K562 (cell line): ENCODE data around the gene TREH. TPM values are rescaled to one million over a fixed set of nuclear protein-coding genes. Genes with fewer than 3 reads are reported as not detected.

Source experiments
- ATAC-seq: fragments of 200-7000 bp; cut with Tn5 transposase; 3 replicates; pipeline ENCODE4 v1.9.1; 2020; ENCODE audit warnings: moderate library complexity
- BruUV-seq: library from RNA; stranded (reverse); fragments of 400-500 nt; replicated peaks from 2 replicates; lab custom pipeline; 2021; lab: Mats Ljungman, UMichigan
- CTCF ChIA-PET: fragments of 300-600 bp; formaldehyde crosslinking; extraction: SDS; loops from one replicate; lab custom pipeline; 2021; ENCODE audit warnings: low intra/inter-chr PET ratio; lab: Yijun Ruan, JAX
- POLR2A ChIA-PET: fragments of 300-600, 350-650 bp; sonication (Branson Sonifier 250); formaldehyde crosslinking; extraction: SDS; loops from one replicate; lab custom pipeline; 2021; ENCODE audit warnings: antibody characterized with exemption, inconsistent platforms; lab: Yijun Ruan, JAX
- DNase-seq, 4 experiments: peaks; one replicate each; pipeline versions ENCODE4 v3.0.0 to v3.0.0-alpha.2; 2011 to 2018; ENCODE audit warnings: low spot score in 3 of 4, mixed read lengths in 3 of 4; ENCODE audit errors: extremely low read depth in 1 of 4
- FAIRE-seq: peaks from 2 replicates; lab custom pipeline; 2011; peaks lifted over from hg19 to GRCh38; lab: Jason Lieb, UNC
- H2AFZ ChIP-seq: 2 replicates; pipeline ENCODE4 v1.6.0; 2011; ENCODE audit warnings: low read depth, low read length, control low read depth, inconsistent platforms
- H3K27ac ChIP-seq: fragments of 200-600 bp; 3 replicates; pipeline ENCODE4 v1.8.0; 2011; ENCODE audit warnings: low read depth, mild to moderate bottlenecking, control low read depth, inconsistent platforms, low read length, moderate library complexity, mixed read lengths; ENCODE audit errors: extremely low read depth
- H3K27me3 ChIP-seq, 2 experiments: fragments of 300-600 bp in 1 of 2; 2 replicates in 1 of 2; 3 replicates in 1 of 2; pipeline versions ENCODE4 v1.6.0 to v1.8.0; 2011; ENCODE audit warnings: inconsistent platforms in 2 of 2, low read length in 2 of 2, mild to moderate bottlenecking in 1 of 2, mixed read lengths in 1 of 2, moderate library complexity in 1 of 2; ENCODE audit not compliant: control insufficient read depth in 2 of 2, insufficient read depth in 2 of 2
- H3K36me3 ChIP-seq: fragments of 300-600 bp; 3 replicates; pipeline ENCODE4 v1.8.0; 2011; ENCODE audit warnings: mild to moderate bottlenecking, low read length, inconsistent platforms; ENCODE audit not compliant: control insufficient read depth, insufficient read depth
- H3K4me1 ChIP-seq, 2 experiments: fragments of 200-600 bp in 1 of 2; replicated peaks in 1 of 2; 2 replicates in 1 of 2; 3 replicates in 1 of 2; pipeline versions ENCODE4 v1.5.1 to v1.8.0; 2011; ENCODE audit warnings: inconsistent platforms in 2 of 2, low read length in 2 of 2, mild to moderate bottlenecking in 1 of 2, mixed read lengths in 1 of 2, moderate library complexity in 1 of 2; ENCODE audit not compliant: control insufficient read depth in 2 of 2, insufficient read depth in 2 of 2
- H3K4me2 ChIP-seq: 2 replicates; pipeline ENCODE4 v1.6.1; 2011; ENCODE audit warnings: low read length, control low read depth, inconsistent platforms, mixed read lengths; ENCODE audit not compliant: insufficient read depth
- H3K4me3 ChIP-seq: fragments of 200-600 bp; sonication (generic), shearing (Covaris generic); 2 replicates; pipeline ENCODE4 v1.5.1; 2016; ENCODE audit warnings: control low read depth, inconsistent platforms
- H3K79me2 ChIP-seq: fragments of 200-600 bp; 3 replicates; pipeline ENCODE4 v1.8.0; 2011; ENCODE audit warnings: low read length, inconsistent platforms; ENCODE audit not compliant: control insufficient read depth, insufficient read depth
- H3K9ac ChIP-seq, 2 experiments: 2 replicates each; pipeline versions ENCODE4 v1.6.0 to v1.6.1; 2011; ENCODE audit warnings: low read depth in 2 of 2, low read length in 2 of 2, control low read depth in 1 of 2, inconsistent platforms in 1 of 2, mild to moderate bottlenecking in 1 of 2, mixed read lengths in 1 of 2; ENCODE audit not compliant: insufficient read depth in 1 of 2
- H3K9me1 ChIP-seq: one replicate; pipeline ENCODE4 v1.6.0; 2011; ENCODE audit warnings: inconsistent platforms, mild to moderate bottlenecking, low read length, moderate library complexity; ENCODE audit not compliant: control insufficient read depth, insufficient read depth
- H3K9me3 ChIP-seq: replicated peaks from 2 replicates; pipeline ENCODE4 v1.5.1; 2011; ENCODE audit warnings: low read depth, low read length, inconsistent platforms; ENCODE audit not compliant: control insufficient read depth, insufficient read depth
- H4K20me1 ChIP-seq: replicated peaks from 2 replicates; pipeline ENCODE4 v1.6.1; 2011; ENCODE audit warnings: low read length, inconsistent platforms, mixed read lengths; ENCODE audit not compliant: control insufficient read depth, insufficient read depth
- ARID4B ChIP-seq: sonication (generic); formaldehyde crosslinking; IDR thresholded peaks from 2 replicates; pipeline ENCODE4 v1.8.0; 2022; ENCODE audit warnings: mild to moderate bottlenecking, missing genetic modification reagents
- MAZ ChIP-seq, 2 experiments: fragments of 450-650 bp in 1 of 2; sonication (generic) in 1 of 2; formaldehyde crosslinking; IDR thresholded peaks in 1 of 2; conservative IDR thresholded peaks in 1 of 2; 2 replicates each; pipeline versions ENCODE4 v1.4.0 to v1.5.0; 2020; ENCODE audit warnings: mild to moderate bottlenecking in 1 of 2, missing genetic modification reagents in 1 of 2
- MBD2 ChIP-seq: sonication (generic); IDR thresholded peaks from 2 replicates; pipeline ENCODE4 v1.6.1; 2016; ENCODE audit warnings: low read depth, borderline replicate concordance
- SRSF3 ChIP-seq: fragments of 200-400 bp; formaldehyde crosslinking; IDR thresholded peaks from 2 replicates; pipeline ENCODE4 v1.6.1; 2016; ENCODE audit warnings: mild to moderate bottlenecking, low read length, moderate library complexity; ENCODE audit not compliant: insufficient read depth
- ZC3H11A ChIP-seq: IDR thresholded peaks from 2 replicates; pipeline ENCODE4 v1.6.1; 2012; ENCODE audit warnings: low read depth, low read length, improper control_type of control experiment
- ZKSCAN8 ChIP-seq: fragments of 200-800 bp; sonication (Bioruptor generic); IDR thresholded peaks from 2 replicates; pipeline ENCODE4 v1.6.1; 2016; ENCODE audit warnings: missing genetic modification characterization, missing compliant biosample characterization
- ZNF212 ChIP-seq: fragments of 450-650 bp; formaldehyde crosslinking; IDR thresholded peaks from 2 replicates; pipeline ENCODE4 v1.4.0; 2020; ENCODE audit warnings: mild to moderate bottlenecking
- WGBS: fragments of 100-300 bp; shearing (Covaris generic); methylation state at CpG from one replicate; pipeline ENCODE4 v1.1.6; 2016; ENCODE audit warnings: low coverage, mixed read lengths; ENCODE audit not compliant: insufficient coverage; ENCODE audit errors: missing lambda C conversion rate; 5-methylcytosine and 5-hydroxymethylcytosine counted together
- in situ Hi-C: fragments of 300-500 bp; cut with MboI; formaldehyde crosslinking; loops from 4 replicates; pipeline ENCODE4 v1.15.0; 2018; ENCODE audit warnings: inconsistent platforms, mixed read lengths
- intact Hi-C: fragments of 100-400 bp; cut with micrococcal nuclease; formaldehyde crosslinking; loops from 2 replicates; pipeline ENCODE4 v1.14.2; 2022
- polyA plus RNA-seq, 8 experiments: library from polyadenylated mRNA; depleted of rRNA in 4 of 8; stranded (reverse) in 5 of 8; unstranded in 3 of 8; fragments of >200 nt; fragmentation: Nextera tagmentation in 2 of 8; fragmentation: Illumina TruSeq in 1 of 8; extraction: Ambion mirVana in 2 of 8; extraction: Trizol in 1 of 8; gene quantifications; 2 replicates each; pipeline versions ENCODE4 v1.2.1 to v1.2.3, GENCODE V29; 2011 to 2014; ENCODE audit warnings: inconsistent platforms in 1 of 8, missing spikeins in 1 of 8
- total RNA-seq, 7 experiments: library from RNA; depleted of rRNA in 6 of 7; stranded (reverse); fragments of >200 nt in 6 of 7; fragmentation: Illumina TruSeq in 2 of 7; extraction: Trizol in 2 of 7; gene quantifications; 2 replicates each; pipeline versions ENCODE4 v1.2.1 to v1.2.3, GENCODE V29; 2011 to 2021; ENCODE audit warnings: low replicate concordance in 1 of 7
- TF ChIP-seq, protein P1 (sequence below): sonication (generic); formaldehyde crosslinking; IDR thresholded peaks from 2 replicates; pipeline ENCODE4 v1.8.0; 2022; ENCODE audit warnings: mild to moderate bottlenecking, missing genetic modification reagents
- TF ChIP-seq, protein P2 (sequence below): fragments of 250-450 bp; sonication (Bioruptor Pico); IDR thresholded peaks from 2 replicates; pipeline ENCODE4 v1.4.0; 2020
- TF ChIP-seq, protein P3 (sequence below): sonication (generic); formaldehyde crosslinking; IDR thresholded peaks from 2 replicates; pipeline ENCODE4 v1.8.1; 2022; ENCODE audit warnings: missing genetic modification reagents

TREH gene
- total and polyA plus RNA-seq, 9 of the 15 experiments (the other 6 are each of a cell fraction or from before 2014, with no cell fraction given): 0.09 to 0.20 (median 0.11) TPM; not detected in 6

GRCh38 chr11:118663902-118664301, 15.5 kb downstream of the TREH start:
- ChIA-PET POLR2A (no interaction called here), CTCF (no interaction called here)
- 15% methylated on average over 3 of the region's 3 CpGs for WGBS
- Histone ChIP-seq H3K9ac (no peak overlapping the region), H3K4me3 (no peak overlapping the region), H3K79me2 (no peaks in the 10 kb centered on the region), H3K4me2 (no peak overlapping the region), H3K36me3 (no peaks in the 10 kb centered on the region), H3K27me3 (no peaks in the 10 kb centered on the region), H3K27ac (no peak overlapping the region), H3K9me1 (peaks cover 3% of the 10 kb centered on the region), H3K9me3 (no peaks in the 10 kb centered on the region), H3K4me1 (peaks cover 2 to 23% of the 10 kb centered on the region in 2 experiments; a peak in 3 of 5 replicates), H4K20me1 (no peaks in the 10 kb centered on the region), H2AFZ (no peak overlapping the region)
- in situ Hi-C loops: no loop called here
- no peak for FAIRE-seq
- intact Hi-C loops: no loop called here
- BruUV-seq: no TSS peak
- no peak for DNase-seq
- no peak for ATAC-seq
- TF ChIP-seq, protein P1, sequence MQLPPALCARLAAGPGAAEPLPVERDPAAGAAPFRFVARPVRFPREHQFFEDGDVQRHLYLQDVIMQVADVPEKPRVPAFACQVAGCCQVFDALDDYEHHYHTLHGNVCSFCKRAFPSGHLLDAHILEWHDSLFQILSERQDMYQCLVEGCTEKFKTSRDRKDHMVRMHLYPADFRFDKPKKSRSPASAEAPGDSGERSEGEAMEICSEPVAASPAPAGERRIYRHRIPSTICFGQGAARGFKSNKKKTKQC: no peak
- TF ChIP-seq, protein P2, sequence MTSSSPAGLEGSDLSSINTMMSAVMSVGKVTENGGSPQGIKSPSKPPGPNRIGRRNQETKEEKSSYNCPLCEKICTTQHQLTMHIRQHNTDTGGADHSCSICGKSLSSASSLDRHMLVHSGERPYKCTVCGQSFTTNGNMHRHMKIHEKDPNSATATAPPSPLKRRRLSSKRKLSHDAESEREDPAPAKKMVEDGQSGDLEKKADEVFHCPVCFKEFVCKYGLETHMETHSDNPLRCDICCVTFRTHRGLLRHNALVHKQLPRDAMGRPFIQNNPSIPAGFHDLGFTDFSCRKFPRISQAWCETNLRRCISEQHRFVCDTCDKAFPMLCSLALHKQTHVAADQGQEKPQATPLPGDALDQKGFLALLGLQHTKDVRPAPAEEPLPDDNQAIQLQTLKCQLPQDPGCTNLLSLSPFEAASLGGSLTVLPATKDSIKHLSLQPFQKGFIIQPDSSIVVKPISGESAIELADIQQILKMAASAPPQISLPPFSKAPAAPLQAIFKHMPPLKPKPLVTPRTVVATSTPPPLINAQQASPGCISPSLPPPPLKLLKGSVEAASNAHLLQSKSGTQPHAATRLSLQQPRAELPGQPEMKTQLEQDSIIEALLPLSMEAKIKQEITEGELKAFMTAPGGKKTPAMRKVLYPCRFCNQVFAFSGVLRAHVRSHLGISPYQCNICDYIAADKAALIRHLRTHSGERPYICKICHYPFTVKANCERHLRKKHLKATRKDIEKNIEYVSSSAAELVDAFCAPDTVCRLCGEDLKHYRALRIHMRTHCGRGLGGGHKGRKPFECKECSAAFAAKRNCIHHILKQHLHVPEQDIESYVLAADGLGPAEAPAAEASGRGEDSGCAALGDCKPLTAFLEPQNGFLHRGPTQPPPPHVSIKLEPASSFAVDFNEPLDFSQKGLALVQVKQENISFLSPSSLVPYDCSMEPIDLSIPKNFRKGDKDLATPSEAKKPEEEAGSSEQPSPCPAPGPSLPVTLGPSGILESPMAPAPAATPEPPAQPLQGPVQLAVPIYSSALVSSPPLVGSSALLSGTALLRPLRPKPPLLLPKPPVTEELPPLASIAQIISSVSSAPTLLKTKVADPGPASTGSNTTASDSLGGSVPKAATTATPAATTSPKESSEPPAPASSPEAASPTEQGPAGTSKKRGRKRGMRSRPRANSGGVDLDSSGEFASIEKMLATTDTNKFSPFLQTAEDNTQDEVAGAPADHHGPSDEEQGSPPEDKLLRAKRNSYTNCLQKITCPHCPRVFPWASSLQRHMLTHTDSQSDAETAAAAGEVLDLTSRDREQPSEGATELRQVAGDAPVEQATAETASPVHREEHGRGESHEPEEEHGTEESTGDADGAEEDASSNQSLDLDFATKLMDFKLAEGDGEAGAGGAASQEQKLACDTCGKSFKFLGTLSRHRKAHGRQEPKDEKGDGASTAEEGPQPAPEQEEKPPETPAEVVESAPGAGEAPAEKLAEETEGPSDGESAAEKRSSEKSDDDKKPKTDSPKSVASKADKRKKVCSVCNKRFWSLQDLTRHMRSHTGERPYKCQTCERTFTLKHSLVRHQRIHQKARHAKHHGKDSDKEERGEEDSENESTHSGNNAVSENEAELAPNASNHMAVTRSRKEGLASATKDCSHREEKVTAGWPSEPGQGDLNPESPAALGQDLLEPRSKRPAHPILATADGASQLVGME: no peak
- TF ChIP-seq MAZ (CRISPR knock-in tag; conservative IDR thresholded peaks at IDR 0.05 in 1 of 2, IDR thresholded peaks at IDR 0.05 in 1 of 2) (no peak), MBD2 (no peak), SRSF3 (no peak), ZNF212 (CRISPR knock-in tag) (no peak), ZC3H11A (no peak), ZKSCAN8 (CRISPR knock-in tag) (no peak), ARID4B (CRISPR knock-in tag) (no peak)
- TF ChIP-seq, protein P3, sequence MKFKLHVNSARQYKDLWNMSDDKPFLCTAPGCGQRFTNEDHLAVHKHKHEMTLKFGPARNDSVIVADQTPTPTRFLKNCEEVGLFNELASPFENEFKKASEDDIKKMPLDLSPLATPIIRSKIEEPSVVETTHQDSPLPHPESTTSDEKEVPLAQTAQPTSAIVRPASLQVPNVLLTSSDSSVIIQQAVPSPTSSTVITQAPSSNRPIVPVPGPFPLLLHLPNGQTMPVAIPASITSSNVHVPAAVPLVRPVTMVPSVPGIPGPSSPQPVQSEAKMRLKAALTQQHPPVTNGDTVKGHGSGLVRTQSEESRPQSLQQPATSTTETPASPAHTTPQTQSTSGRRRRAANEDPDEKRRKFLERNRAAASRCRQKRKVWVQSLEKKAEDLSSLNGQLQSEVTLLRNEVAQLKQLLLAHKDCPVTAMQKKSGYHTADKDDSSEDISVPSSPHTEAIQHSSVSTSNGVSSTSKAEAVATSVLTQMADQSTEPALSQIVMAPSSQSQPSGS (CRISPR knock-in tag): no peak
